CD14-positive monocyte (primary cell): ENCODE measurements around the gene AP1S3. TPM values are rescaled to one million over a fixed set of nuclear protein-coding genes. Genes with fewer than 3 reads are reported as not detected.
"Not testable (repeated sequence)": the region's sequence is repeated elsewhere in the genome, so short reads cannot be mapped to it uniquely, and the experiment has no call there.

ENCODE experiments used
- DNase-seq, 3 donors: peaks; one replicate each; pipeline ENCODE4 v3.0.0-alpha.2; 2011 to 2022
- H2AFZ ChIP-seq: 2 replicates; pipeline ENCODE4 v1.6.0; 2012; ENCODE audit warnings: mild to moderate bottlenecking, low read depth, low read length, inconsistent platforms; ENCODE audit not compliant: insufficient read depth, poor library complexity, severe bottlenecking
- H3K27ac ChIP-seq, 2 donors: 1 replicate in 1 of 2; 2 replicates in 1 of 2; pipeline ENCODE4 v1.5.1; 2012 to 2013; ENCODE audit warnings: low read length in 2 of 2, control low read depth in 1 of 2, inconsistent platforms in 1 of 2, low read depth in 1 of 2, mild to moderate bottlenecking in 1 of 2
- H3K27me3 ChIP-seq, 2 donors: one replicate each; pipeline versions ENCODE4 v1.6.0 to v1.6.1; 2011 to 2013; ENCODE audit warnings: low read length in 2 of 2; ENCODE audit not compliant: control insufficient read depth in 2 of 2, insufficient read depth in 2 of 2
- H3K36me3 ChIP-seq, 2 donors: replicated peaks in 1 of 2; 1 replicate in 1 of 2; 2 replicates in 1 of 2; pipeline versions ENCODE4 v1.5.1 to v1.6.1; 2012 to 2013; ENCODE audit warnings: low read length in 2 of 2, control low read depth in 1 of 2, inconsistent platforms in 1 of 2, mild to moderate bottlenecking in 1 of 2; ENCODE audit not compliant: insufficient read depth in 2 of 2, control insufficient read depth in 1 of 2
- H3K4me1 ChIP-seq, 2 donors: 1 replicate in 1 of 2; 2 replicates in 1 of 2; pipeline versions ENCODE4 v1.5.1 to v1.6.1; 2012 to 2013; ENCODE audit warnings: low read length in 2 of 2, control low read depth in 1 of 2, inconsistent platforms in 1 of 2, mild to moderate bottlenecking in 1 of 2, moderate library complexity in 1 of 2; ENCODE audit not compliant: insufficient read depth in 2 of 2, control insufficient read depth in 1 of 2
- H3K4me2 ChIP-seq: replicated peaks from 2 replicates; pipeline ENCODE3; 2012; ENCODE audit warnings: low read length, moderate library complexity, mild to moderate bottlenecking; ENCODE audit not compliant: poor library complexity, severe bottlenecking; ENCODE audit errors: extremely low read depth
- H3K4me3 ChIP-seq, 3 experiments: fragments of 200-600 bp in 1 of 3; sonication (generic) in 1 of 3; replicated peaks in 1 of 3; 1 replicate in 2 of 3; 2 replicates in 1 of 3; pipeline ENCODE4 v1.5.1; 2011 to 2013; ENCODE audit warnings: low read length in 3 of 3, mild to moderate bottlenecking in 3 of 3, control low read depth in 2 of 3, low read depth in 2 of 3, inconsistent platforms in 1 of 3, moderate library complexity in 1 of 3
- H3K79me2 ChIP-seq: 2 replicates; pipeline ENCODE4 v1.6.0; 2012; ENCODE audit warnings: mild to moderate bottlenecking, control low read depth, inconsistent platforms, low read length, moderate library complexity; ENCODE audit not compliant: insufficient read depth
- H3K9ac ChIP-seq: 2 replicates; pipeline ENCODE4 v1.6.0; 2017; ENCODE audit warnings: low read length, mild to moderate bottlenecking; ENCODE audit not compliant: insufficient read depth, poor library complexity, severe bottlenecking
- H3K9me3 ChIP-seq, 2 donors: replicated peaks in 1 of 2; 1 replicate in 1 of 2; 2 replicates in 1 of 2; pipeline versions ENCODE4 v1.5.1 to v1.6.1; 2012 to 2013; ENCODE audit warnings: low read length in 2 of 2, control low read depth in 1 of 2; ENCODE audit not compliant: control insufficient read depth in 1 of 2, insufficient read depth in 1 of 2
- H4K20me1 ChIP-seq: 2 replicates; pipeline ENCODE4 v1.6.0; 2012; ENCODE audit warnings: mild to moderate bottlenecking, low read length, control low read depth, moderate library complexity; ENCODE audit not compliant: insufficient read depth
- H3K27ac Mint-ChIP-seq, 7 donors: one replicate each; pipeline ENCODE4 v1.8.0; 2020; ENCODE audit warnings: mild to moderate bottlenecking in 7 of 7, mixed read lengths in 7 of 7, moderate library complexity in 6 of 7, inconsistent platforms in 2 of 7
- H3K27me3 Mint-ChIP-seq, 3 donors: one replicate each; pipeline ENCODE4 v1.8.0; 2021 to 2022; ENCODE audit warnings: low read depth in 3 of 3, mild to moderate bottlenecking in 3 of 3, mixed read lengths in 3 of 3, moderate library complexity in 3 of 3, inconsistent platforms in 1 of 3
- H3K36me3 Mint-ChIP-seq, 2 donors: one replicate each; pipeline ENCODE4 v1.8.0; 2020; ENCODE audit warnings: mixed read lengths in 2 of 2, inconsistent platforms in 1 of 2, mild to moderate bottlenecking in 1 of 2
- H3K4me1 Mint-ChIP-seq: one replicate; pipeline ENCODE4 v1.8.0; 2020; ENCODE audit warnings: mild to moderate bottlenecking, mixed read lengths
- H3K4me3 Mint-ChIP-seq, 2 donors: one replicate each; pipeline ENCODE4 v1.8.0; 2020; ENCODE audit warnings: mild to moderate bottlenecking in 2 of 2, mixed read lengths in 2 of 2, moderate library complexity in 1 of 2
- H3K9me3 Mint-ChIP-seq, 7 donors: one replicate each; pipeline ENCODE4 v1.8.0; 2020 to 2022; ENCODE audit warnings: mixed read lengths in 7 of 7, mild to moderate bottlenecking in 6 of 7, moderate library complexity in 6 of 7, inconsistent platforms in 2 of 7
- CTCF ChIP-seq: fragments of 200-600 bp; IDR thresholded peaks from one replicate; pipeline ENCODE4 v1.8.0; 2022; ENCODE audit warnings: antibody characterized with exemption, mild to moderate bottlenecking
- WGBS: methylation state at CpG from one replicate; pipeline ENCODE4 v1.1.5; 2013; ENCODE audit warnings: missing lambda C conversion rate; ENCODE audit not compliant: insufficient coverage; 5-methylcytosine and 5-hydroxymethylcytosine counted together
- intact Hi-C, 2 donors: fragments of 100-400 bp; cut with micrococcal nuclease; formaldehyde crosslinking; loops; one replicate each; pipeline versions ENCODE4 v1.15.0 to v1.15.1; 2023
- polyA plus RNA-seq, 3 donors: library from polyadenylated mRNA; depleted of rRNA in 1 of 3; unstranded in 2 of 3; stranded (reverse) in 1 of 3; fragments of 300-500 nt in 2 of 3; fragments of >200 nt in 1 of 3; fragmentation: Illumina TruSeq in 2 of 3; gene quantifications; 1 replicate in 2 of 3; 2 replicates in 1 of 3; pipeline ENCODE4 v1.2.3, GENCODE V29; 2012 to 2021

Gene AP1S3
- polyA plus RNA-seq, 3 donors: 0.80 to 1.3 (median 0.81) TPM

- H3K4me1 ChIP-seq: peaks cover 0 to under 1% of the 10 kb centered on the region in 2 donors
- H3K9ac ChIP-seq: no peak overlapping the region
- no peaks in the 10 kb centered on the region for H3K9me3 Mint-ChIP-seq
- no peaks in the 10 kb centered on the region for H3K79me2 ChIP-seq
- no peaks in the 10 kb centered on the region for H3K9me3 ChIP-seq
- no peak for DNase-seq
- intact Hi-C loops: no loop called here
- no peak overlapping the region for H3K4me3 Mint-ChIP-seq
- no peaks in the 10 kb centered on the region for H3K27me3 ChIP-seq
- no peak for TF ChIP-seq CTCF
- peaks cover 8 to 21% of the 10 kb centered on the region in 2 donors for H3K36me3 Mint-ChIP-seq
- 88% methylated on average over 1 of the region's 1 CpG for WGBS
- peaks cover 0 to 7% of the 10 kb centered on the region in 2 donors for H3K36me3 ChIP-seq
- no peak overlapping the region for H3K27ac ChIP-seq
- no peak overlapping the region for H3K4me3 ChIP-seq
- peaks cover 4% of the 10 kb centered on the region for H3K4me1 Mint-ChIP-seq
- H3K4me2 ChIP-seq: no peak overlapping the region
- H3K27ac Mint-ChIP-seq: no peak overlapping the region
- H2AFZ ChIP-seq: no peak overlapping the region
- peaks cover 0 to 2% (median 0%) of the 10 kb centered on the region in 3 donors for H3K27me3 Mint-ChIP-seq
- H4K20me1 ChIP-seq: no peaks in the 10 kb centered on the region
Measured at GRCh38 chr2:223762853-223763252, 74.5 kb downstream of the AP1S3 start.

GRCh38 chr2:223761746-223762145 is 75.6 kb downstream of the AP1S3 start:
- H3K4me1 ChIP-seq, H3K9me3 ChIP-seq, DNase-seq, H3K27me3 ChIP-seq, H3K4me3 Mint-ChIP-seq, H3K79me2 ChIP-seq, H3K9ac ChIP-seq, H3K27me3 Mint-ChIP-seq, H2AFZ ChIP-seq, H4K20me1 ChIP-seq, intact Hi-C loops, H3K27ac ChIP-seq, H3K4me2 ChIP-seq, H3K9me3 Mint-ChIP-seq, H3K4me3 ChIP-seq, H3K36me3 ChIP-seq, H3K4me1 Mint-ChIP-seq: not testable (repeated sequence)
- H3K36me3 Mint-ChIP-seq: peaks cover 8 to 12% of the 10 kb centered on the region in 2 donors
- peak overlapping the region in 2 of 7 donors; percentile 35 to 43 for H3K27ac Mint-ChIP-seq
- WGBS: no CpG with 5 or more reads among the region's 7 CpGs
